Activated T-cell treated with anti-CD3 and anti-CD28 coated beads for 24 hours (primary cell): ENCODE data around the gene SLC20A1.
A peak's percentile ranks its signal among the peaks of the same experiment; 100 is the strongest.
"Not testable (repeated sequence)": the region's sequence is repeated elsewhere in the genome, so short reads cannot be mapped to it uniquely, and the experiment has no call there.

Source experiments
- DNase-seq: peaks from one replicate; pipeline ENCODE4 v3.0.0-alpha.2; 2020; ENCODE audit warnings: low read depth

SLC20A1 gene, protein sequence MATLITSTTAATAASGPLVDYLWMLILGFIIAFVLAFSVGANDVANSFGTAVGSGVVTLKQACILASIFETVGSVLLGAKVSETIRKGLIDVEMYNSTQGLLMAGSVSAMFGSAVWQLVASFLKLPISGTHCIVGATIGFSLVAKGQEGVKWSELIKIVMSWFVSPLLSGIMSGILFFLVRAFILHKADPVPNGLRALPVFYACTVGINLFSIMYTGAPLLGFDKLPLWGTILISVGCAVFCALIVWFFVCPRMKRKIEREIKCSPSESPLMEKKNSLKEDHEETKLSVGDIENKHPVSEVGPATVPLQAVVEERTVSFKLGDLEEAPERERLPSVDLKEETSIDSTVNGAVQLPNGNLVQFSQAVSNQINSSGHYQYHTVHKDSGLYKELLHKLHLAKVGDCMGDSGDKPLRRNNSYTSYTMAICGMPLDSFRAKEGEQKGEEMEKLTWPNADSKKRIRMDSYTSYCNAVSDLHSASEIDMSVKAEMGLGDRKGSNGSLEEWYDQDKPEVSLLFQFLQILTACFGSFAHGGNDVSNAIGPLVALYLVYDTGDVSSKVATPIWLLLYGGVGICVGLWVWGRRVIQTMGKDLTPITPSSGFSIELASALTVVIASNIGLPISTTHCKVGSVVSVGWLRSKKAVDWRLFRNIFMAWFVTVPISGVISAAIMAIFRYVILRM

DNA sequence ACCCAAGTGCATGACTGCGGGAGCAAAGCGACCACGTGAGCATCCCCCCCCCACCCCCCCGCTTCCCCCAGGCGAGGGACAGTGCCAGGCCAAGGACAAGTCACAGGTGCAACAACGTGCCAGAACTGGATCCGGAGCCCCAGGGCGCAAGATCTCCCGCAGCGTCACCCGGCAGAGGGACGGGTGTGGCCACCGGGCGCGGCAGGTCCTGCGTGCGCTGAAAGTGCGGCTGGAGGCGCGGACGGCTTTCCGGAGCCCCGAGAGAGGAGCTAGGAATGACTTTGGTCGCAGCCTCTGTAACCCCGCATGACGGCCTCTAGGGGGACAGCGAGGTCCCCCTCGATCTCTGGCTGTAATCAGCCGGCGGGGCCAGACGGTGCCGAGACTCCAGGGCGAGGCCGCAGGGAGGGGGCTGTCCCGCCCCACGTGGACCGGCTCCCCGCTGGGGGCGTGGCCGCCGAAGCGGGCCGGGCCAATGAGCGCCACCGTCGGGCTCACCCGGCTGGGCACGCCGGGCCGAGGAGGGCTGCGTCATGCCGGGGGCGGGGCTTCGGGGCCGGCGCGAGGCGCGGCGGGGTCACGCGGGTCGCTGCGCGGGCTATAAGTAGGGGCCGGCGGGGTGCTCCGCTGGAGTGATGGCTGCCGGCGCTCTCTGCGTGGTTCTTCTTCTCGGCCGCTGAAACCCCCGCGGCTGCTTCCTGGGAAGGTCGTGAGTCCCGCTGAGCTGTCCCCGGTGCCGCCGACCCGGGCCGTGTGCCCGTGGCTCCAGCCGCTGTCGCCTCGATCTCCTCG, at the start of gene SLC20A1:
TSS of gene SLC20A1 (plus strand) at position 630 of the 792 bp plus-strand sequence. CDS start 890 bp downstream, outside the sequence.
- peak; percentile 97 for DNase-seq

DNA sequence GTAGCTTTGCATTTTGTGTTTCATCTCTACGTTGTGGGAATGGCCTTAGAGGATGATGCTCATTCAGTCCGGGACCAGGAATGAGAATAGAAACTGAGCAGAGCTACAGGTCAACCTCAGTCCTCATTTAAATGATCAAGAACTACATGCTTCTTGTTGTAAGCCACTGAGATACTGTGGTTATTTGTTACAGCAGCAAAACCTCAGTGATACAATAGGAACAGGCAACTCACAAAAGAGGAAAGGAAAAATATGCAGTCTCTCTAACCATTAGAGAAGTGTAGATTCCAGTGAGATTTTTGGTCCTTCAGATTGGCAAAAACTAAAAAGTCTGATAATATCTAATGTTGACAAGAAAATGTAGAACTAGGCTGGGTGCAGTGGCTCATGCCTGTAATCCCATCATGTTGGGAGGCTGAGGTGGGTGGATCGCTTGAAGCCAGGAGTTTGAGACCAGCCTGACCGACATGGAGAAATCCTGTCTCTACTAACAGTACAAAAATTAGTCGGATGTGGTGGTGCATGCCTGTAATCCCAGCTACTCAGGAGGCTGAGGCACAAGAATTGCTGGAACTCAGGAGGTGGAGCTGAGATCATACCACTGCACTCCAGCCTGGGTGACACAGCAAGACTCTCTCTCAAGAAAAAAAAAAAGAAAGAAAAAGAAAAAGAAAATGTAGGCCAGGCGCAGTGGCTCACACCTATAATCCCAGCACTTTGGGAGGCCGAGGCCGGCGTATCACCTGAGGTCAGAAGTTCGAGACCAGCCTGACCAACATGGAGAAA, 48.0 kb upstream of the SLC20A1 start:
- DNase-seq, result no peak

- no peak for DNase-seq
Observed at GRCh38 chr2:112600634-112601033, 45.1 kb upstream of the SLC20A1 start.

DNA sequence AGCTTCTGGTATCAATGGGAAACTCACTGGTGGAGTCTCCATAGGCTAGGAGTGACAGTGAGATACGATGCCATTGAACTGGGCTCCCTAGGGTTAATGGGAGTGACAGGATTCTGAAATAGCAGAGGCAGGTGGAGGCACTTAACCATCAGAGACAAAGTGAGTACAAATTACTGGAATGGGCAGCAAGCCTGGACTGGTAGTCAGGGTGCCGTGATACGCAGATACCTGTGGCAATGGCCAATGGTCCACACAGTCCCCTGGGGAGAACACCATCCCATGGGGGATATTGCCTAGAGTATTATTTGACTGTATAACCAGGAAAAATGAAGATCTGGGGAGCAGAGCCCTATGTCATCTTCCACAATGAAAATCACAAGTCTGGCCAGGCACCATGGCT, 44.0 kb upstream of the SLC20A1 start:
- no peak for DNase-seq

DNA sequence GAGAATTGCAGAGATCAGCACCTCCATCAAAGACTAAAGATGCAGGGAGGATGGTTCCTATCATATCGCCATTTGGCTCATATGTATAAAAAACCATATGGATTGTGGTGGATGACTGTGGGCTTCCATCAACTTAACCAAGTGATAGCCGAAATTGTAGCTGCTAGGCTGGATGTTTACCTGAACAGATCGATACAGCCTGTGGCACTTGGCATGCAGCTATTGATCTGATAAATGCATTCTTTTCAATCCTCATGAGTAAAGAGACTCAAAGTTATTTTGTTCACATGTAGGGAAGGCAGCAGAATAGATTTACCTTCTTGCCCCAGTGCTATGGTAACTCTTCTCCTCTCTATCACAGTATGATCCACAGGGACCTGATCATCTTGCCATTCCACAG, 42.8 kb upstream of the SLC20A1 start:
- DNase-seq, result no peak

DNA sequence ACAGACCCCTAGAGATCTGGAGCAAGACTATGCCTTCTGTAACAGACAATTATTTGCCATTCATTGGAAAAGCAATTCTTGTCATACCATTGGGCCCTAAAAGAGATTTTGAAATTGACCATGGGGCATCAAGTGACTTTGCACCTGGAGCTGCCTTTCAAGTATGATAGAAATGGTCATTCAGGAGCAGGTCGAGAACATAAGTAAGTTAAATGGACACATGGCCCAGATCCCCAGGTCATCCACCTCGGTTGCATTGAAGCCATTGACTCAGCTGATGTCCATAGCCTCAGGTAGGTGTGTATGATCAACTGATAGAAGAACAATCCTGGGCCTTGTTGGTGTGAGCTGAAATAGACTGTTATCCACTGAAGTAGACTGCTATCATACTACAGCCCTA, 42.0 kb upstream of the SLC20A1 start:
- no peak for DNase-seq

DNA sequence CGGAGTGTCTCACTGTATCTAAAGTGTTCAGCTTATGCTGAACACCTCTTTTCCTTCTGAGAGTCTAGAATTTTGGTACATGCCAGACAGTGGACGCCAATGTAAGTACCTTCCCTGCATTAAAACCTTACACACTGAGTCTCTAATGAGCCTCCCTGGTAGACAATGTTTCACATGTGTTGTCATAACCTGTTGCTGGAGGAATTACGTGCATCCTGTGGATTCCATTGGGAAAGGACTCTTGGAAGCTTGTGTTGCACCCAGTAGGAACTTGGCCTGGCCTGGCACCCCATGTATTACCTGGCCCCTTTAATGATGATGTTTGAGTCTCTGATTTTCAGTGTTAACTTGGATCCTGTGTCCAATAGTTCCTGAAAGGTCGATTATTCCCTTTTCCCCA, 40.8 kb upstream of the SLC20A1 start:
- no peak for DNase-seq

DNA sequence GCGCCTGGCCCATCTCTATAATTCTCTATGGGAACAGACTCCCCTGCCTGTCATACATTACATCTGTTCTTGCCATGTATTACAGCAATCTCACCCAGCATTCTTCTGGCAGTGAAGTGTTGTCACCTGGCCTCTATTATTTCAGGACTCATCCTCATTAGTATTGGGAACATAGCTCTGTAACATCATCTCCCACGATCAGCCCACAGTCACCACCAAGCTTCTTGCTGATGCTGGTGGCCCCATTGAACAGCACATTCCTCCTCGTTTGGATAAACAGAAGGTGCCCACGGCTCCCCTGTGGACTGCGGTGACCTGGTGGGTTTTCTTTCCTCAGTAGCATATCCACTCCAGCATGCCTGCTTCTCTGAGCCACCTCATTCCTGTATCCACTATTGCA, 39.8 kb upstream of the SLC20A1 start:
- DNase-seq, result no peak

- DNase-seq, result no peak
Observed at GRCh38 chr2:112606547-112606946, 39.2 kb upstream of the SLC20A1 start.

GRCh38 chr2:112607680-112608438, 37.9 kb upstream of the SLC20A1 start:
- DNase-seq, result no peak

DNA sequence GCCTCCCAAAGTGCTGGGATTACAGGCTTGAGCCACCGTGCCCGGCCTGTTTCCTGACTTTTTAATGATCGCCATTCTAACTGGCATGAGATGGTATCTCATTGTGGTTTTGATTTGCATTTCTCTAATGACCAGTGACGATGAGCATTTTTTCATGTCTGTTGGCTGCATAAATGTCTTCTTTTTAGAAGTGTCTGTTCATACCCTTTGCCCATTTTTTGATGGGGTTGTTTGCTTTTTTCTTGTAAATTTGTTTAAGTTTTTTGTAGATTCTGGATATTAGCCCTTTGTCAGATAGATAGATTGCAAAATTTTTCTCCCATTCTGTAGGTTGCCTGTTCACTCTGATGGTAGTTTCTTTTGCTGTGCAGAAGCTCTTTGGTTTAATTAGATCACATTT, 36.4 kb upstream of the SLC20A1 start:
- DNase-seq, result not testable (repeated sequence)

GRCh38 chr2:112612283-112612682, 33.5 kb upstream of the SLC20A1 start:
- not testable (repeated sequence) for DNase-seq

- no peak for DNase-seq
Observed at GRCh38 chr2:112614201-112614840, 31.4 kb upstream of the SLC20A1 start.

DNA sequence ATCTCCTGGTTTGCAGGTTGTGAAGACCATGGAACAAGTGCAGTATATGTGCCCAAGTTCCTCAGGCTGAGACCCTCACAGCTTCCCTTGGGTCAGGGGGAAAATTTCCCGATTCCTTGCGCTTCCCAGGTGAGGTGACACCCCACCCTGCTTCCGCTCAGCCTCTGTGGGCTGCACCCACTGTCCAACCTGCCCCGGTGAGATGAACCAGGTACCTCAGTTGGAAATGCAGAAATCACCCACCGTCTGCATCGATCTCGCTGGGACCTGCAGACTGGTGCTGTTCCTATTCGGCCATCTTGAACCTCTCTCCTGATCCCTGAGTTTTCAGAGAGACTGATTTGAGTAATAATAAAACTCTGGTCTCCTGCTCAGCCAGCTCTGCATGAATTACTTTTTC, 30.7 kb upstream of the SLC20A1 start:
- no peak for DNase-seq

DNA sequence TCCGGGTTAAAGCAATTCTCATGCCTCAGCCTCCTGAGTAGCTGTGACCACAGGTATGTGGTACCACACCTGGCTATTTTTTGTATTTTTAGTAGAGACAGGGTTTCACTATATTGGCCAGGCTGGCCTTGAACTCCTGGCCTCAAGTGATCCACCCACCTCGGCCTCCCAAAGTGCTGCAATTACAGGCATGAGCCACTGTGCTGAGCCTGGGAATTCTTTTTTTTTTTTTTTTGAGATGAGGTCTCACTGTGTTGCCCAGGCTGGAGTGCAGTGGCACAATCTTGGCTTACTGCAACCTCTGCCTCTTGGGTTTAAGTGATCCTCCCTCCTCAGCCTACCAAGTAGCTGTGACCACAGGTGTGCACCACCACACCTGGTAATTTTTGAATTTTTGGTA, 29.9 kb upstream of the SLC20A1 start:
- DNase-seq, result not testable (repeated sequence)

DNA sequence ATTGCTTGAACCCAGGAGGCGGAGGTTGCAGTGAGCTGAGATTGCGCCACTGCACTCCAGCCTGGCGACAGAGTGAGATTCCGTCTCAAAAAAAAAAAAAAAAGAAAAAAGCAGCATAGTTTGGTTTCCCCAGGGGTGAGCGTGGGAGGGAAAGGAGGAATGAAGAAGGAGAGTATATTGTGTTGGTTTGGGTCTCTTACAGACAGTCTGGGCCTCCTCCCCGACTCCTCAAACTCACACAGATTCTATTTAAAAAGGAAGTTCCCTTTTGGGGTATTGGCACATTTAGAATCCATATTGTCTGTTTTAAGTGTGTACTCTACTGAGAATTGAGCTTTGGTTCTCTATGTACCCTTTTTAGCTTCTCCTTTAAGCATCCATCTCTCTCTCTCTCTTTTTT, 27.4 kb upstream of the SLC20A1 start:
- no peak for DNase-seq

GRCh38 chr2:112621790-112622527, 23.8 kb upstream of the SLC20A1 start:
- no peak for DNase-seq

DNA sequence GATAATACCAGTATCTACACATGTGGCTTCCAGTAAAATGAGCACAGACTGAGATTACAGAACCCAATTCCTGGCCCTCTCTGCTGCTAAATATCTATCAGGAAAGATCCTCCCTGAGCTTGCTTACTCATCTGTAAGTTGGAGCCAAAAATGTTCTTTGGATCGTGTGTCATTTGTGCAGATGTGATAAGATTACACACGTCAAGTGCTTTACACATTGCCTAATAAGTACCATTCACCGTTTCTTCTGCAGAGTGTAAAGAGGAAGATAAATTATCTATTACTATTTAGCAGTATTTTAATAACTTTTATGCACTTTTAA, 23.2 kb upstream of the SLC20A1 start:
- DNase-seq, result no peak

DNA sequence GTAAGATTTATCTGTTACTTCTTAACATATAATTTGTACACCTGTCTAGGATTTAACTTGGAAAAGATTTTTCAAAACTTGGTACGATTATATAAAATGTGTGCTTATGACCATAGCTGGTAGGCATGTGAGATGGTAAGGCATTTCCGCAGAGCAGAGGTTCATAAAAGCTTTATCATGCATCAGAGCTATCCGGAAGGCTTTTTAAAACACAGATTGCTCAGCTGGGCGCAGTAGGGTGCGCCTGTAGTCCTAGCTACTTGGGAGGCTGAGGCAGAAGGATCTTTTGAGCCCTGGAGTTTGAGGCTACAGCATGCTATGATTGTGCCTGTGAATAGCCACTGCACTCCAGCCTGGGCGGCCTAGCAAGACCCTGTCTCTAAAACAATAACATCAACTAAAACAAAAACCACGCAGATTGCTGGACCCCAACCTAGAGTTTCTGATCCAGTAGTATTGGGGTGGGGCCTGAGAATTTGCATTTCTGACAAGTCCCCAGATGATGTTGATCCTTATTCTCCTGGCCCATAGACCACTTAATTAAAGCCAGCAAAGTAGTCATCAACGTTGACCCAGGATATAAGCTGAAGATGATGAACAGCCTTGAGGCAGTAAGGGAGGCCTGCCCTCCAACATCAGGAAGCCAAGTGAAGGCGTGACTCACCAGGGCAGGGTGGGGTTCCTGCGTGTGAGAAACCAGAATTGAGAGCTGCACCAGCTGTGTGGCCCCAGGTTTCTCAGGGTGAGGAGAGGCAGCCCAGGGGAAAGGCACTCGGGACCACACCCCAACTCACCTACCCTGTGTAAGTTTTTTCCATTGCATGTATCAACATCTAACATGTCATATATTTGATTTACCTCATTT, 21.6 kb upstream of the SLC20A1 start:
- DNase-seq, result peak; percentile 63
